Measurements from ENCODE around the gene AHI1.
"Not testable (repeated sequence)": the region's sequence is repeated elsewhere in the genome, so short reads cannot be mapped to it uniquely, and the experiment has no call there.

Gene AHI1

GRCh38 chr6:135358251-135358821, 139.2 kb downstream of the AHI1 start:
- peak; percentile 97 for DNase-seq (ENCODE audit: low read depth)
- H3K4me3 ChIP-seq (ENCODE audit: control insufficient read depth, low read depth, low read length): peak overlapping the region; percentile 27
- TF ChIP-seq CTCF (conservative IDR thresholded peaks at IDR 0.05; ENCODE audit: control insufficient read depth, insufficient read depth, low read depth, low read length): no peak

GRCh38 chr6:135354407-135354806, 143.1 kb downstream of the AHI1 start:
- no peak for TF ChIP-seq CTCF (conservative IDR thresholded peaks at IDR 0.05; ENCODE audit: control insufficient read depth, insufficient read depth, low read depth, low read length)
- no peak overlapping the region for H3K4me3 ChIP-seq (ENCODE audit: control insufficient read depth, low read depth, low read length)
- no peak for DNase-seq (ENCODE audit: low read depth)

- DNase-seq (ENCODE audit: low read depth): no peak
- H3K4me3 ChIP-seq (ENCODE audit: control insufficient read depth, low read depth, low read length): no peak overlapping the region
- no peak for TF ChIP-seq CTCF (conservative IDR thresholded peaks at IDR 0.05; ENCODE audit: control insufficient read depth, insufficient read depth, low read depth, low read length)
These were observed 144.4 kb downstream of the AHI1 start for GRCh38 chr6:135353113-135353512.

- no peak for DNase-seq (ENCODE audit: low read depth)
- TF ChIP-seq CTCF (conservative IDR thresholded peaks at IDR 0.05; ENCODE audit: control insufficient read depth, insufficient read depth, low read depth, low read length): no peak
- H3K4me3 ChIP-seq (ENCODE audit: control insufficient read depth, low read depth, low read length): no peak overlapping the region
These were observed 145.9 kb downstream of the AHI1 start for GRCh38 chr6:135351635-135352034.

GRCh38 chr6:135347887-135348286, 149.7 kb downstream of the AHI1 start:
- no peak overlapping the region for H3K4me3 ChIP-seq (ENCODE audit: control insufficient read depth, low read depth, low read length)
- no peak for DNase-seq (ENCODE audit: low read depth)
- TF ChIP-seq CTCF (conservative IDR thresholded peaks at IDR 0.05; ENCODE audit: control insufficient read depth, insufficient read depth, low read depth, low read length): no peak

GRCh38 chr6:135346747-135347146, 150.8 kb downstream of the AHI1 start:
- TF ChIP-seq CTCF (conservative IDR thresholded peaks at IDR 0.05; ENCODE audit: control insufficient read depth, insufficient read depth, low read depth, low read length): no peak
- no peak for DNase-seq (ENCODE audit: low read depth)
- no peak overlapping the region for H3K4me3 ChIP-seq (ENCODE audit: control insufficient read depth, low read depth, low read length)

- DNase-seq (ENCODE audit: low read depth): no peak
- no peak for TF ChIP-seq CTCF (conservative IDR thresholded peaks at IDR 0.05; ENCODE audit: control insufficient read depth, insufficient read depth, low read depth, low read length)
- no peak overlapping the region for H3K4me3 ChIP-seq (ENCODE audit: control insufficient read depth, low read depth, low read length)
These were observed 153.0 kb downstream of the AHI1 start for GRCh38 chr6:135344526-135344925.

- not testable (repeated sequence) for H3K4me3 ChIP-seq (ENCODE audit: control insufficient read depth, low read depth, low read length); DNase-seq (ENCODE audit: low read depth)
These were observed 157.6 kb downstream of the AHI1 start for GRCh38 chr6:135339920-135340319.
